ENCODE results near the gene CBFB.

The CBFB gene

GRCh38 chr16:67043420-67043819, 14.5 kb downstream of the CBFB start:
- Histone ChIP-seq H3K27ac (replicated peaks) (no peak overlapping the region), H3K4me3 (replicated peaks; ENCODE audit: insufficient read depth, low read length) (no peak overlapping the region), H3K27me3 (ENCODE audit: insufficient read depth, poor library complexity, severe bottlenecking) (no peaks in the 10 kb centered on the region)
- TF ChIP-seq CTCF (IDR thresholded peaks at IDR 0.05; ENCODE audit: insufficient read depth, low read length) (no peak), POLR2AphosphoS5 (IDR thresholded peaks at IDR 0.05; ENCODE audit: low read depth) (no peak), SPI1 (IDR thresholded peaks at IDR 0.05; ENCODE audit: borderline replicate concordance, low read depth) (no peak), REST (IDR thresholded peaks at IDR 0.05; ENCODE audit: insufficient replicate concordance, low read depth) (no peak), GABPA (IDR thresholded peaks at IDR 0.05; ENCODE audit: low read depth) (no peak)
- DNase-seq (ENCODE audit: low read depth in 1 of 2, low spot score in 1 of 2), result no peak

GRCh38 chr16:67050796-67051195, 21.8 kb downstream of the CBFB start:
- Histone ChIP-seq H3K27ac (replicated peaks) (no peak overlapping the region), H3K27me3 (ENCODE audit: insufficient read depth, poor library complexity, severe bottlenecking) (no peaks in the 10 kb centered on the region), H3K4me3 (replicated peaks; ENCODE audit: insufficient read depth, low read length) (no peak overlapping the region)
- DNase-seq (ENCODE audit: low read depth in 1 of 2, low spot score in 1 of 2), result no peak
- TF ChIP-seq REST (IDR thresholded peaks at IDR 0.05; ENCODE audit: insufficient replicate concordance, low read depth), result no peak
- no peak for TF ChIP-seq CTCF (IDR thresholded peaks at IDR 0.05; ENCODE audit: insufficient read depth, low read length)
- TF ChIP-seq POLR2AphosphoS5 (IDR thresholded peaks at IDR 0.05; ENCODE audit: low read depth), result no peak
- TF ChIP-seq SPI1 (IDR thresholded peaks at IDR 0.05; ENCODE audit: borderline replicate concordance, low read depth), result no peak
- no peak for TF ChIP-seq GABPA (IDR thresholded peaks at IDR 0.05; ENCODE audit: low read depth)

GRCh38 chr16:67052399-67052798, 23.4 kb downstream of the CBFB start:
- H3K27ac ChIP-seq (replicated peaks), result no peak overlapping the region
- H3K27me3 ChIP-seq (ENCODE audit: insufficient read depth, poor library complexity, severe bottlenecking), result no peaks in the 10 kb centered on the region
- no peak for TF ChIP-seq SPI1 (IDR thresholded peaks at IDR 0.05; ENCODE audit: borderline replicate concordance, low read depth)
- no peak for TF ChIP-seq REST (IDR thresholded peaks at IDR 0.05; ENCODE audit: insufficient replicate concordance, low read depth)
- no peak for TF ChIP-seq GABPA (IDR thresholded peaks at IDR 0.05; ENCODE audit: low read depth)
- no peak for TF ChIP-seq CTCF (IDR thresholded peaks at IDR 0.05; ENCODE audit: insufficient read depth, low read length)
- no peak for TF ChIP-seq POLR2AphosphoS5 (IDR thresholded peaks at IDR 0.05; ENCODE audit: low read depth)
- H3K4me3 ChIP-seq (replicated peaks; ENCODE audit: insufficient read depth, low read length), result no peak overlapping the region
- DNase-seq (ENCODE audit: low read depth in 1 of 2, low spot score in 1 of 2), result no peak

All from HL-60 (cell line).